Measurements from ENCODE around the gene AAK1. TPM values are rescaled to one million over a fixed set of nuclear protein-coding genes. Genes with fewer than 3 reads are reported as not detected.

The AAK1 gene
- total and polyA plus RNA-seq, 2 donors (not counting 1 experiment from before 2014, with no cell fraction given): 43.5 to 45.7 TPM

GRCh38 chr2:69456950-69457445 is 186.5 kb downstream of the AAK1 start:
- Histone ChIP-seq H3K9me3 (ENCODE audit: control insufficient read depth, insufficient read depth, low read depth, low read length) (no peaks in the 10 kb centered on the region), H3K4me2 (ENCODE audit: extremely low read depth, insufficient read depth, low read length) (no peak overlapping the region), H3K4me3 (replicated peaks in 1 of 4; ENCODE audit: control extremely low read depth in 1 of 4, insufficient read depth in 1 of 4, low read depth in 3 of 4, low read length in 4 of 4) (no peak overlapping the region), H3K36me3 (ENCODE audit: control insufficient read depth, insufficient read depth, low read length) (no peaks in the 10 kb centered on the region), H3K27ac (ENCODE audit: insufficient read depth, low read length) (no peak overlapping the region), H3K4me1 (ENCODE audit: control insufficient read depth, extremely low read depth, insufficient read depth, low read length) (no peaks in the 10 kb centered on the region), H3K27me3 (ENCODE audit: control insufficient read depth, insufficient read depth, low read length) (no peaks in the 10 kb centered on the region), H4K20me1 (ENCODE audit: control insufficient read depth, extremely low read depth, insufficient read depth, low read length) (no peaks in the 10 kb centered on the region), H2AFZ (ENCODE audit: low read length) (no peak overlapping the region), H3K79me2 (ENCODE audit: control insufficient read depth, insufficient read depth, low read length) (no peaks in the 10 kb centered on the region), H3K9ac (ENCODE audit: insufficient read depth, low read length) (no peak overlapping the region)
- TF ChIP-seq CTCF (conservative IDR thresholded peaks at IDR 0.05 in 1 of 2, IDR thresholded peaks at IDR 0.05 in 1 of 2; ENCODE audit: low read depth in 1 of 2, low read length in 2 of 2) (no peak), EZH2 (IDR thresholded peaks at IDR 0.05; ENCODE audit: low read length, missing control alignments) (no peak)
- DNase-seq (ENCODE audit: low read depth in 2 of 2): no peak

DNA sequence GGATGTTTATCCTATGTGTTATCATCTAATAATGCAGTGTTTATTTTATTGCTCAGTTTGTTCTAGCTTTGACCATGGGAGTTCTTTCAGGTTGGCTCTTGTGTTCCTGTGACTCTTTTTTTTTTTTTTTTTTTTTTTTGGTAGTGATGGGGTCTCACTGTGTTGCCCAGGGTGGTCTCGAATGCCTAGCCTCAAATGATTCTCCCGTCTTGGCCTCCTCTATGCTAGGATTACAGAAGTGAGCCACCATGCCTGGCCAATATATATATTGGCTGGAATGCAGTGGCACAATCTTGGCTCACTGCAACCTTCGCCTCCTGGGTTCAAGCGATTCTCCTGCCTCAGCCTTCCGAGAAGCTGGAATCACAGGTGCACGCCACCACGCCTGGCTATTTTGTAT is 187.4 kb downstream of the AAK1 start:
- TF ChIP-seq EZH2 (IDR thresholded peaks at IDR 0.05; ENCODE audit: low read length, missing control alignments): no peak
- TF ChIP-seq CTCF (conservative IDR thresholded peaks at IDR 0.05 in 1 of 2, IDR thresholded peaks at IDR 0.05 in 1 of 2; ENCODE audit: low read depth in 1 of 2, low read length in 2 of 2): no peak
- Histone ChIP-seq H3K79me2 (ENCODE audit: control insufficient read depth, insufficient read depth, low read length) (no peaks in the 10 kb centered on the region), H2AFZ (ENCODE audit: low read length) (no peak overlapping the region), H3K27me3 (ENCODE audit: control insufficient read depth, insufficient read depth, low read length) (no peaks in the 10 kb centered on the region), H3K4me2 (ENCODE audit: extremely low read depth, insufficient read depth, low read length) (no peak overlapping the region), H3K27ac (ENCODE audit: insufficient read depth, low read length) (no peak overlapping the region), H3K9me3 (ENCODE audit: control insufficient read depth, insufficient read depth, low read depth, low read length) (no peaks in the 10 kb centered on the region), H3K36me3 (ENCODE audit: control insufficient read depth, insufficient read depth, low read length) (no peaks in the 10 kb centered on the region), H3K9ac (ENCODE audit: insufficient read depth, low read length) (no peak overlapping the region), H4K20me1 (ENCODE audit: control insufficient read depth, extremely low read depth, insufficient read depth, low read length) (no peaks in the 10 kb centered on the region), H3K4me1 (ENCODE audit: control insufficient read depth, extremely low read depth, insufficient read depth, low read length) (no peaks in the 10 kb centered on the region), H3K4me3 (replicated peaks in 1 of 4; ENCODE audit: control extremely low read depth in 1 of 4, insufficient read depth in 1 of 4, low read depth in 3 of 4, low read length in 4 of 4) (no peak overlapping the region)
- no peak for DNase-seq (ENCODE audit: low read depth in 2 of 2)

DNA sequence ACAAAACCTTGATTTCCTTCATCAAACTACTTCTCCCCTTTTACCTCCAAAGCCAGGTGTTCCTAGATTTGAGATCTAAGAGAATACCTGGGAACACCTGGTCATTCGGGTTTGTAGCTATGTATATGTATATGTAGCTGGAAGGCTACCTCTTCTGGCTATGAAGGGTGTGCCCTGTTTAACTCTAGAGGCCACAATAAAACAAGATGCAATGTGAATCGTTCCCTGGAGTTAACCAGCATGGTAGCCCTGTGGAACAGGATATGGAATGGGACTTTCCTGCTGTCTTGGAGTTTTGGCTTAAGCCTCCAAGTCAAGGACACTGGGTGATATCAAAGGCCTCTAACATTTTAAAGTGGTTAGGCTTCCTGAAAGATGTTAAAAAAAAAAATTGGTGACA is 188.6 kb downstream of the AAK1 start:
- Histone ChIP-seq H2AFZ (ENCODE audit: low read length) (no peak overlapping the region), H3K4me1 (ENCODE audit: control insufficient read depth, extremely low read depth, insufficient read depth, low read length) (no peaks in the 10 kb centered on the region), H3K9me3 (ENCODE audit: control insufficient read depth, insufficient read depth, low read depth, low read length) (no peaks in the 10 kb centered on the region), H3K36me3 (ENCODE audit: control insufficient read depth, insufficient read depth, low read length) (no peaks in the 10 kb centered on the region), H4K20me1 (ENCODE audit: control insufficient read depth, extremely low read depth, insufficient read depth, low read length) (no peaks in the 10 kb centered on the region), H3K9ac (ENCODE audit: insufficient read depth, low read length) (no peak overlapping the region), H3K4me2 (ENCODE audit: extremely low read depth, insufficient read depth, low read length) (no peak overlapping the region), H3K79me2 (ENCODE audit: control insufficient read depth, insufficient read depth, low read length) (no peaks in the 10 kb centered on the region), H3K4me3 (replicated peaks in 1 of 4; ENCODE audit: control extremely low read depth in 1 of 4, insufficient read depth in 1 of 4, low read depth in 3 of 4, low read length in 4 of 4) (no peak overlapping the region), H3K27me3 (ENCODE audit: control insufficient read depth, insufficient read depth, low read length) (no peaks in the 10 kb centered on the region), H3K27ac (ENCODE audit: insufficient read depth, low read length) (no peak overlapping the region)
- DNase-seq (ENCODE audit: low read depth in 2 of 2): no peak
- TF ChIP-seq CTCF (conservative IDR thresholded peaks at IDR 0.05 in 1 of 2, IDR thresholded peaks at IDR 0.05 in 1 of 2; ENCODE audit: low read depth in 1 of 2, low read length in 2 of 2) (no peak), EZH2 (IDR thresholded peaks at IDR 0.05; ENCODE audit: low read length, missing control alignments) (no peak)

Measured in fibroblast of lung (primary cell).